ENCODE data around the gene L1CAM. TPM values are rescaled to one million over a fixed set of nuclear protein-coding genes. Genes with fewer than 3 reads are reported as not detected.

L1CAM gene
- polyA plus RNA-seq, 1 of the 3 experiments (the other 2 are of a cell fraction) = 1.9 TPM

DNA sequence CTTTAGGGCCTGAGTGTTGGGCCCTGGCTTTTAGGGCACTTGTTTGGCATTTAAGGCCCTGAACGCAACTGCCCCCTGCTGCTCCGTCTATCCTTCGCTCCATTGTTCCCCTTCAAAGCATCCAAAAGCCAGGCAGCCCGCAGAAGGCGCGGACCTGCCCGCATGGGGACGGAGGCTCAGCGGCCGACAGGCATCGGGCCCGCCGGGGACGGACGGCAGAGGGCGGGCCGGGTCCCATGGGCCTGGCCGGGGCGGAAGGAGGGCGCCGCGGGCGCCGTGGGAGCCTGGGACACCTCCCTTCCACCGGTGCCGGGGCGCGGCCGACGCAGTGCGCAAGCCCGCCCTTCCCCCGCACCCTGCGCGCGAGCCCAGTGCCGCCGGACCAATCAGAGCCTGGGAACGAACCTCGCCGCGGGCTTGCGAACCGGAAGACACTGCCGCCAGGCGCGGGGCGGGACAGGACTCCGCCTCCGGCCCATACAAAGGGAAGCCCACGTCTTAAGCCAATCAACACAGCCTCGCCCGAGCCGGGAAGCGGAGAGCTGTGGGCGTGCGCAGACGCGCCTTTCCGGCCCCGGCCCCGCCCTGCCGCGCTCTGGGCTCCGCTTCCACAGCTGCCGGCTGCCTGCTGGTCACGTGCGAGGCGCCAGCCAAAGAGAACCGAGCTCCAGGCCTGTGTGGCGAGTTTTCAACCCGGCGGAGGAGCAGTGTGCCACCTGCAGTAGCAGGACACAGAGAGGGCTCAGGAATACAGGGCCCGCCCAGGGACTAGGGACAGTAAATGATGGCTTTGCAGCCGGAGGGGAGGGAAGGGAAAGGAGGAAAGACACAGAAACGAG, 42.2 kb upstream of the L1CAM start (continued):
- TF ChIP-seq, protein P1, sequence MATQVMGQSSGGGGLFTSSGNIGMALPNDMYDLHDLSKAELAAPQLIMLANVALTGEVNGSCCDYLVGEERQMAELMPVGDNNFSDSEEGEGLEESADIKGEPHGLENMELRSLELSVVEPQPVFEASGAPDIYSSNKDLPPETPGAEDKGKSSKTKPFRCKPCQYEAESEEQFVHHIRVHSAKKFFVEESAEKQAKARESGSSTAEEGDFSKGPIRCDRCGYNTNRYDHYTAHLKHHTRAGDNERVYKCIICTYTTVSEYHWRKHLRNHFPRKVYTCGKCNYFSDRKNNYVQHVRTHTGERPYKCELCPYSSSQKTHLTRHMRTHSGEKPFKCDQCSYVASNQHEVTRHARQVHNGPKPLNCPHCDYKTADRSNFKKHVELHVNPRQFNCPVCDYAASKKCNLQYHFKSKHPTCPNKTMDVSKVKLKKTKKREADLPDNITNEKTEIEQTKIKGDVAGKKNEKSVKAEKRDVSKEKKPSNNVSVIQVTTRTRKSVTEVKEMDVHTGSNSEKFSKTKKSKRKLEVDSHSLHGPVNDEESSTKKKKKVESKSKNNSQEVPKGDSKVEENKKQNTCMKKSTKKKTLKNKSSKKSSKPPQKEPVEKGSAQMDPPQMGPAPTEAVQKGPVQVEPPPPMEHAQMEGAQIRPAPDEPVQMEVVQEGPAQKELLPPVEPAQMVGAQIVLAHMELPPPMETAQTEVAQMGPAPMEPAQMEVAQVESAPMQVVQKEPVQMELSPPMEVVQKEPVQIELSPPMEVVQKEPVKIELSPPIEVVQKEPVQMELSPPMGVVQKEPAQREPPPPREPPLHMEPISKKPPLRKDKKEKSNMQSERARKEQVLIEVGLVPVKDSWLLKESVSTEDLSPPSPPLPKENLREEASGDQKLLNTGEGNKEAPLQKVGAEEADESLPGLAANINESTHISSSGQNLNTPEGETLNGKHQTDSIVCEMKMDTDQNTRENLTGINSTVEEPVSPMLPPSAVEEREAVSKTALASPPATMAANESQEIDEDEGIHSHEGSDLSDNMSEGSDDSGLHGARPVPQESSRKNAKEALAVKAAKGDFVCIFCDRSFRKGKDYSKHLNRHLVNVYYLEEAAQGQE (IDR thresholded peaks at IDR 0.05; ENCODE audit: low read depth, low read length) = no peak
- TF ChIP-seq FOXJ3 (CRISPR knock-in tag; IDR thresholded peaks at IDR 0.05) (peak; percentile 62; the same call in 1 of the 2 replicates), TCF12 (IDR thresholded peaks at IDR 0.05) (no peak), CHD2 (IDR thresholded peaks at IDR 0.05; ENCODE audit: low read length, partially characterized antibody) (peak; percentile 79), GATA2 (CRISPR knock-in tag; IDR thresholded peaks at IDR 0.05) (no peak), RCOR1 (IDR thresholded peaks at IDR 0.05; ENCODE audit: low read length) (no peak), MXI1 (IDR thresholded peaks at IDR 0.05; ENCODE audit: low read depth, low read length) (peak; percentile 72), ELF1 (IDR thresholded peaks at IDR 0.05) (peak; percentile 82), MEF2A (IDR thresholded peaks at IDR 0.05; ENCODE audit: borderline replicate concordance, low read depth) (no peak), EP300 (IDR thresholded peaks at IDR 0.05; ENCODE audit: borderline replicate concordance in 1 of 2, low read depth in 1 of 2, low read length in 1 of 2) (0 out of 4 replicates have a peak, but pooled peaks of 1 of the 2 experiments have one; percentile 29), CTCF (IDR thresholded peaks at IDR 0.05) (peak; percentile 46), TEAD4 (IDR thresholded peaks at IDR 0.05; ENCODE audit: borderline replicate concordance, insufficient read depth) (no peak), NFIC (IDR thresholded peaks at IDR 0.05; ENCODE audit: borderline replicate concordance) (no peak), RAD21 (IDR thresholded peaks at IDR 0.05; ENCODE audit: low read length) (no peak; the same call in 1 of the 2 replicates), NRF1 (IDR thresholded peaks at IDR 0.05; ENCODE audit: low read depth, low read length) (peak; percentile 73), FOXM1 (IDR thresholded peaks at IDR 0.05; ENCODE audit: low read depth) (no peak), TAF1 (IDR thresholded peaks at IDR 0.05; ENCODE audit: borderline replicate concordance, low read depth, low read length) (no peak; the same call in none of the 2 replicates), EZH2phosphoT487 (IDR thresholded peaks at IDR 0.05; ENCODE audit: borderline replicate concordance, low read depth) (no peak), PBX3 (IDR thresholded peaks at IDR 0.05) (peak; percentile 71; the same call in 1 of the 2 replicates), SMC3 (IDR thresholded peaks at IDR 0.05; ENCODE audit: low read depth, low read length) (peak; percentile 1; the same call in 1 of the 2 replicates), JUND (IDR thresholded peaks at IDR 0.05) (no peak), RFX5 (IDR thresholded peaks at IDR 0.05; ENCODE audit: low read length) (peak; percentile 60; the same call in 1 of the 2 replicates)
- TF ChIP-seq, protein P2, sequence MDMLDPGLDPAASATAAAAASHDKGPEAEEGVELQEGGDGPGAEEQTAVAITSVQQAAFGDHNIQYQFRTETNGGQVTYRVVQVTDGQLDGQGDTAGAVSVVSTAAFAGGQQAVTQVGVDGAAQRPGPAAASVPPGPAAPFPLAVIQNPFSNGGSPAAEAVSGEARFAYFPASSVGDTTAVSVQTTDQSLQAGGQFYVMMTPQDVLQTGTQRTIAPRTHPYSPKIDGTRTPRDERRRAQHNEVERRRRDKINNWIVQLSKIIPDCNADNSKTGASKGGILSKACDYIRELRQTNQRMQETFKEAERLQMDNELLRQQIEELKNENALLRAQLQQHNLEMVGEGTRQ (IDR thresholded peaks at IDR 0.05; ENCODE audit: borderline replicate concordance, low read depth, low read length) = peak; percentile 70
- TF ChIP-seq, protein P3, sequence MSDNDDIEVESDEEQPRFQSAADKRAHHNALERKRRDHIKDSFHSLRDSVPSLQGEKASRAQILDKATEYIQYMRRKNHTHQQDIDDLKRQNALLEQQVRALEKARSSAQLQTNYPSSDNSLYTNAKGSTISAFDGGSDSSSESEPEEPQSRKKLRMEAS (IDR thresholded peaks at IDR 0.05; ENCODE audit: low read depth) = peak; percentile 86

Measured in SK-N-SH (cell line).